HG02623 (cell line): ENCODE data around the gene JMJD8.
"Not testable (repeated sequence)": the region's sequence is repeated elsewhere in the genome, so short reads cannot be mapped to it uniquely, and the experiment has no call there.

ENCODE experiments used
- ATAC-seq: cut with Tn5 transposase; IDR thresholded peaks from one replicate; pipeline ENCODE4 v1.9.1; 2021; ENCODE audit warnings: moderate library complexity; ENCODE audit not compliant: unreplicated experiment

JMJD8 gene

DNA sequence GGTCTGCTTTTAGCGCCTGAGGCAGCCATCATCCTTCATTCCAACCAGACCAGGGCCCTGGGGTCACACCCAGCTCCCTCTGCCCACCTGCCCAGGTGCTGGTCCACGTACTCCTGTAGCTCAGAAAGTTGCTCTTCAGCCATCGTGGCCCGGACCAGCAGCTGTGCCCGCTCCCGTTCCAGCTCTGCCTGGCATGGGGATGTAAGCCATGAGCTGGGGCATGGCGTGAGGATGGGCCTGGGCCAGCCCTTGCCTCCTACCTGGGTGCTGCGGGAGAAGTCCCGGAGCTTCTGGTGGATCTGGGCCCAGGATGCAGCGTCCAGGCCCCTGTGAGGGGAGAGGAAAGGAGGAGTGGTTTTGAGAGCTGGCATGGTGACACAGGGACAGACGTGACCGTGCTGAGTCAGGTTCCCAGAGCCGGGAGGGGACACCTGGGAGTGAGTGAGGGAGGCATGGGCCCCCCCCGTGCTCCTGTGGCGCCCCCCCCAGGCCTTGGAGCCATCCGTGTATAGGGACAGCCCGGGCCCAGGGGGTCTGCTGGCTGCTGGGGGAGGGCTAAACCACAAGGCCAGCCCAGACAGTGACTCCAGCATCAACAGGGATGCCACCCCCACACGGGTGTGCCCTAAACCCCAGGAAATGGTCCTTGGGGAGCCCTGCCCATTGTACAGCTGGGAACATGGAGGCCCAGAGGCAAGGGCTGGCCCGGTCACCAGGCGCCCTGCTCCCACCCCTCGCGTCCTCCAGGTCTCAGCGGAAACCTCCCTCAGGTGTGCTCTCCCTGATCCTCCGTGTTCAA is 38.9 kb upstream of the JMJD8 start:
- no peak for ATAC-seq

DNA sequence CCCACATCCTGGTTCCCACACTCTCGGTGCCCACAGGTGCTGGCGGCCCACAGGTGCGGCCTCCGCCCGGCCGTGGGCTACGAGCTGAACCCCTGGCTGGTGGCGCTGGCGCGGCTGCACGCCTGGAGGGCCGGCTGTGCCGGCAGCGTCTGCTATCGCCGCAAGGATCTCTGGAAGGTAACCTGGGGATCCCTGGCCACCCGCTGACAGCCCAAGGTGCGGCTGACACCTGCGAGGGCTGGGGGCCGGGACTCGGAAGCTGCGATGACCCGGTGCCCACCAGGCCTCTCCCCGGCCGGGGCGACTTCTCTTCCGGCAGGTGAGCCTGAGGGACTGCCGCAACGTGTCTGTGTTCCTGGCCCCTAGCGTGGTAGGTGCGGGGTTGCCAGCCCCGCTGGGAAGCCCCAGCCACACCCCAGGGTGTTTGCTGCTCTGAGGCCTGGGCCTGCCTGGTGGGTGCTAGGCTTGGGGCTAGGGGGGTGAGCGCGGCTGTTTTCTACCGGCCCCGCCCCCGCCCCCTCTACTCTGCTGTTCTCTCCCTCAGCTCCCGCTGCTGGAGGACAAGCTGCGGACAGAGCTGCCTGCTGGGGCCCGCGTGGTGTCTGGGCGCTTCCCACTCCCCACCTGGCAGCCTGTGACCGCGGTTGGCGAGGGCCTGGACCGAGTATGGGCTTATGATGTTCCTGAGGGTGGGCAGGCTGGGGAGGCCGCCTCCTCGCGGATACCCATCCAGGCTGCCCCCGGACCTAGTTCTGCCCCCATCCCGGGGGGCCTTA is 37.8 kb upstream of the JMJD8 start:
- ATAC-seq = no peak

DNA sequence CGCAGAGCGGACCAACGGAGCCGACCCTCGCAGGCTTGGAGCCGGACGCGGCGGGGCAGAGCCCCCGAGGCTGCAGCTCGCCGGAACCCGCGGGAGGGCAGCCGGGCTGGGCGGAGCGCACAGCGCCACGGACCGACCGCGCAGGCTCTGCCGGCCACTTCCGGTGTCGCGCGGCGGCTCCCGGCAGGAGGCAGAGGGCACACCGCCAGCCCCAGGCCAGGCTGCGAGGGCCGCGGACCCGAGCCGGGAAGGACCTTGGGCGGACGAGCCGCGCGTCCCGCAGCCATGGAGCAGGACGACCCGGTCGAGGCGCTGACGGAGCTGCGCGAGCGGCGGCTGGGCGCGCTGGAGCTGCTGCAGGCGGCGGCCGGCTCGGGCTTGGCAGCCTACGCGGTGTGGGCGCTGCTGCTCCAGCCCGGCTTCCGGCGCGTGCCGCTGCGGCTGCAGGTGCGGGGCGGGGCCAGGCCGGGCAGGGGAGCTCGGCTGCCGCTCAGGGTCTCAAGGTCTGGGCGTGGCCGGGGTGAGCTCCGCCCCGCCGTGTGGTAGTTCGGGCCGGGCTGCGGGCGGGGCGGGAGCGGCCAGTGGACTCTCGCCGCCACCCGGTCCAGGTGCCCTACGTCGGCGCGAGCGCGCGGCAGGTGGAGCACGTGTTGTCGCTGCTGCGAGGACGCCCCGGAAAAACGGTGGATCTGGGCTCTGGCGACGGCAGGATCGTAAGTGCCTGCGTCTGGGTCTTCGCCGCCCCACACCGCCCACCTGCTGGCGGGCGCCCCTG is 37.0 kb upstream of the JMJD8 start, which contains the start of gene ANTKMT:
ANTKMT (plus strand) TSS at position 157 of the 775 bp plus-strand sequence; CDS start at position 286, 129 bp downstream.
- ATAC-seq = peak; percentile 60

DNA sequence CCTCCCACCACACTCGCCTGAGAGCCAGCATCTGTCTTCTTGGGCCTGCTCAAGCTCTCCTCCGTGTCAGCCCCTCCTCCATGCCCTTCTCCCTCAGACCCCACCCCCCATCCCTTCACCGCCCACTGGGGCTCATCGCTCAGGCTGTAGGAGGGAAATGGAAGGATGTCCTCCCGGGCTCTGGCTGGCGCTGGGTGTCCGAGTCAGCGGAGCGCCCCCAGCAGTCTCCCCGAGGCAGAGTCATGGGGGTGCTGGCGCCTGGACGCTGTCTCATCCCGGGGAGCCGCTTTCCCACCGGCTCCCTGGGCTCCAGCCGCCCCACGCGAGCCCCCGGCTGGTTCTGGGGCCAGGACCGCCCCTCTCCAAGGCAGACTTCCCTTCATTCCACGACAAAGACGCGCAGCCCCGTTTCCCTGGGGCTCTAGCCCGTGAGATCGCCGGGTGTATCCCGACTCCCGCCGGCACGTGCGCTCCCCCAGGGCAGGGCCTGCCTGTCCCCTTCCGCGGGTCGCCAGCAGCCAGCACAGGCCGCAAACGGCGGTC is 36.4 kb upstream of the JMJD8 start:
- peak; percentile 12 for ATAC-seq

DNA sequence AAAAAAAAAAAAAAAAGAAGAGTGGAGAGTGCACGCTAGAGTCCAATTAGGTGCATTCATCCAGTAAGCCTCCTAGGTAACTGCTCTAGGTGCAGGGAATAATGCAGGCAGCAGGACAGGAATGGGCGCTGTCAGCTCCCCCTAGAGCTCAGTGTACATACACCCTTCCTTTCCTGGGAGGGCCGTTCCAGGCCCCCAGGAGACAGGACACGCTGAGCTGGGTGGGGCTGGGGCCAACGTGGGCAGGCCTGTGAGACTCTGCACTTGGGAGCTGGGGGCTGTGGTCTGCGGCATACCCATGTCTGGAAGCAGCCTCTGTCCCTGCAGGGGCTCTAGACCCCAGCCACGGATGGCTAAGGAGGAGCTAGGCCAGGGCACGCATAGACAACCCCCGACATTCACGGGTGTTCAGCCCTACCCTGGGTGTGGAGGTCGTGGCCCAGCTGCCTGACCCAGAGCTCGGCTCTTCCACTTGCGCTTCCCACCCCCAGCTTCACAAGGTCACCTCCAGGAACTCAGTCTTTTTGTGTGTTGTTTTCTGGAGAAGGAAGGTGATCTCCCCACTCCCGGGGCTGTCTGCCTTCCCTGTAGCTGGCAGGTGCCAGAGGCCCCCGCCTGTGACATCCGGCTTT is 35.8 kb upstream of the JMJD8 start:
- ATAC-seq = no peak

DNA sequence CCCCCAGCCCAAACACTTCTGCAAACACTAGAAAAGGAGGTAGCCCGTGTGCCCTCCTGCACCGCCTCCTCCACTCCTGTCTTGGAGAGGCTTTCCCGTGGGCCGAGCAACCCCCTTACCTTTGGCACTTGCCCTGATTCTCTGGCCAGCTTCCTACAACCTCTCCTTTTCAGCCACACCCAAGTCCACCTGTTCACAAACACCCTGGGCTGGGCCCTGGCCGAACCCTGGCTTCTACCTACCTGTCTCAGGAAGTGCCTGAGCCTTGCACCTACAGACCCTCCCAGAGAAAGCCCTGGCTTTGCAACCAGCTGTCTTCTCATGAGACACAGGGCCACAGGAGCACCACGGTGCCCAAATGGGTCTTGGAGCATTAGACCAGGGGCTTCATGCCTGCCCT is 34.8 kb upstream of the JMJD8 start:
- ATAC-seq = no peak

DNA sequence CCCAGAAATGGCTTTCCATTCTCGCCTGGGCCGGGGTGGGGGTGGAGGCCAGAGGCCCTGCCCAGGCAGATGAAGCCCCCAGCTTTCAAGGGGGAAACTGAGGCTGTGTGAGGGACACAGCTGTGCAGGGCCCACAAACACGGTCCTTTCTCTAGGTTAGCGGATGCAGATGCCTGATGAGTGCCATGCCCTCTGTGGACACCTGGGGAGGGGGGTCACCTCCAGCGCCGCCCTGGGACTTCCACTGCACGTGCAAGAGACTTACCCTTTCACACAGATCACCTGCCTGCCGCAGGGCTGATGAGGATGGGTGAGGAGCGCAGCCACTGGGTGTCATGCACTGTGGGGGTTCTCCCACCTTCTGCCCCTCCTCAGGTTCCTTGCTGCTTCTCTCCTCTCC is 34.3 kb upstream of the JMJD8 start:
- ATAC-seq = no peak

DNA sequence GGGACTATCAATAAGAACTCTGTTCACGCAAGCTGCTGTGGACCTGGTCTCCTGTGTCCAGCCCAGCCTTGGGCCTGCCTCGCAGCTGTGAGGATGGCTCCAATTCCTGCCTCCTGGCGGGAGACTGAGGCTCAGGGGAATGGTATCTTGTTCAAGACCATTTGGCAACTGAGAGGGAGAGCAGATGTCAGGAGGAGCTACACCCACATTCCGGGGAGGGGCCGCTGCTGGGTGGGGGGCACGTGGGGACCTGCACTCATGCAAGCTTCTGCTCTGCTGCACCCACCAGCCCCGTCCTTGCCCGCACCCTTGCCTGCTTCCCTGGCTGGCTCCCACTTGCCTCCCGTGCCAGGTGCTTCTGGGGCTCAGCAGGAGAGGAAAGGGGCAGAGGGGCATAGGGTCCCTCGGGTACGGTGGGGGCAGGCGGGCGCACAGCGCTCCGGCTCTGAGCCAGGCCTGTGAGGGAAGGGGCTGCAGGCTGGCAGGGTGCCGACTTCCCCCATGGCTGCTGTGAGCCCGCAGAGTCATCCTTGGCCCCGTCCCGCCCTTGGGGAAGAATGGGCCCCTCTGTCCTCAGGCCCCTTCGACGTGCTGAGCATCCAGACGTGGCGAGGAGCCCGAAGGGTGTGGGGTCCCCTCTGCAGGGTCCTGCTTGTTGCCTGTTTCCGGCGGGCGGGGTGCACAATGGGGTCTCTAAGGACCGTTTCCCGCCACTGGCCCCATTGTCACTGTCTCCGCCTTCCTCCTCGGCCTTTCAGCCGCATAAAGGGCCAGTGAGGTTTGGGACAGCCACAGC is 33.5 kb upstream of the JMJD8 start:
- no peak for ATAC-seq

DNA sequence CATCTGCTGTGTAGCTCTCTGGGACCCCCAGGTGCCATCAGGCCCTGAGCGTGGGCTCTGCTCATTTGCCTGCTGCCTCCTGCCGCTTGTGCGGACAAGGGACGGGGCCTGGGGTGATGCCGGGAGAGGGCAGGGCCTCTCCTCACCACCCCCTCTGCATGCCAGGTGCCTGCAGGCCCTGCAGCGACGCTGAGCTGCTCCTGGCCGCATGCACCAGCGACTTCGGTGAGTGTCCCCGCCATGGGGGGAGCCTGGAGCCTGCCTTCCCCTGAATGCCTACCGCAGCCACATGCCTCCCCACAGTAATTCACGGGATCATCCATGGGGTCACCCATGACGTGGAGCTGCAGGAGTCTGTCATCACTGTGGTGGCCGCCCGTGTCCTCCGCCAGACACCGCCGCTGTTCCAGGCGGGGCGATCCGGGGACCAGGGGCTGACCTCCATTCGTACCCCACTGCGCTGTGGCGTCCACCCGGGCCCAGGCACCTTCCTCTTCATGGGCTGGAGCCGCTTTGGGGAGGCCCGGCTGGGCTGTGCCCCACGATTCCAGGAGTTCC is 32.7 kb upstream of the JMJD8 start:
- ATAC-seq = no peak

DNA sequence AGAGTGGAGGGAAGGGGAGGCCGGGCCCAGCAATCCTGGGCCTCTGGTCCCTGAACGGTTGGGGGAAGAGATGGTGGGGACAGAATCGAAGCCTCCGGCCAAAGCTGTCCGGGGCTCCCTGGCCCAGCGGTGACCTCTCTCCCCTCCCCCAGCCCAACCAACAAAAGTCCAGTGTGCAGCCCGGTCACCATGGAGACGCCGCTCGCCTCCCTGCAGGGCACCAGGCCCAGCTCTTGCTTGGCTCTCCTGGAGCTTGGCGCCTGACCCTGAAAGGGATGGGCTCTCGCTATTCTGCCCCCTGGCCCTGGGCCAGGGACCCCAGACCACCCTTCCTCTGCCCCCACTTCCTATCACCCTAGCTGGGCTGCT is 32.0 kb upstream of the JMJD8 start:
- no peak for ATAC-seq

DNA sequence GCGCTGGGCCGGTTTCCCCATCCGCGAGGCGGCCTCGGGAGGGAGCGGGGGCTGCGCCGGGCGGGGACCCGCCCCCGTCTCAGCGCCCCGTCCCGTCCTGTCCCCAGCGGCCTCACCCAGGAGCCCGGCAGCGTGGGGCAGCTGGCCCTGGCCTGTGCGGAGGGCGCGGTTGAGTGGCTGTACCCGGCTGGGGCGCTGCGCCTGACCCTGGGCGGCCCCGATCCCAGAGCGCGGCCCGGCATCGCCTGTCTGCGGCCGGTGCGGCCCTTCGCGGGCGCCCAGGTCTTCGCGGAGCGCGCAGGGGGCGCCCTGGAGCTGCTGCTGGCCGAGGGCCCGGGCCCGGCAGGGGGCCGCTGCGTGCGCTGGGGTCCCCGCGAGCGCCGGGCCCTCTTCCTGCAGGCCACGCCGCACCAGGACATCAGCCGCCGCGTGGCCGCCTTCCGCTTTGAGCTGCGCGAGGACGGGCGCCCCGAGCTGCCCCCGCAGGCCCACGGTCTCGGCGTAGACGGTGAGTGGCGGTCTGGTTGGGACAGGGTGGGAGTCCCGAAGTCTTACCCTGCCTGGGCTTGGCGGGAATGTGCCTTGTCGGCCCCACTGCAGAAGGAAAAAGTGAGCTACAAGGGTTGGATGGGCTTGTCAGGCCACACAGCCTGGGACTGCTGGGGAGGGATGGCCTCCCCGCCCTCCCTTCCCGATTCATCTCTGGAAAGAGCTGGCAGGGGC is 31.5 kb upstream of the JMJD8 start:
- no peak for ATAC-seq

DNA sequence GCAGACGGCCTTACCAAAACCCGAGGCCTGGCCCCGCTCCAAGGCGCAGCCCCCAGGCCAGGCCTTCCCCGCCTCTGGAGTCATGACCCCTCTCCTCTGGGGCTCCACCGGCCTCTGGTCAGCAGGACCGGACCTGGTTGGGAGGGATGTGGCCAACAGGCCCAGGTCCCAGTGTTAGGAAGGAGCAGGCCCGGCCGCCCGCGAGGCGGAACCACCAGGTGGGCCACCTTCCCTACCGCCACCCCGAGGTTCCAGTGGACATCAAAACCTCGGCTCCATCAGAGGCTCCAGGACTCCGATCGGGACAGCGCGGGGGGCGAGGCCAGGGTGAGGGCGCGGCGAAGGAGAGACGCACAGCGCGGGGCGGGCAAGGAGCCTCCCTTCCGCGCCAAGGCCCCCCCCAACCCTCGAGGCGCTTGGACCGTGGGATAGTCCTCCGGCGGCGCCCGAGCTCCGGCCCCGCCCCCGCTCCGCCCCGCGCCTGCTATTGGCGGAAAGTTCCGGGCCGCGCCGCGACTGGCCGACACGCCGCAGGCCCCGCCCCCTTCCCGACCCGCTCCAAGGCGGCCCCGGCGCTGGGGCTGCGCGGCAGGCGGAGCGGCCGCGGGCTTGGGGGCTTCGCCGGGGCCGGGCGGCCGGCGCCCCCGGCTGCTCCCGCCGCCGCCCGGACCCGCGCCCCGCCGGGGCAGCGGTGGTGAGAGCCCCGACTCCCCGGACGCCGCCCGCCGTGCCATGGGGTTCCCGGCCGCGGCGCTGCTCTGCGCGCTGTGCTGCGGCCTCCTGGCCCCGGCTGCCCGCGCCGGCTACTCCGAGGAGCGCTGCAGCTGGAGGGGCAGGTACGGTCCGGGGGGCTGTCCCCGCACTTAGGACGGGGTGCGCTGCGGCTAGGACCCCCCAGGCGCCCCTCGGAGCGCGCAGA is 30.7 kb upstream of the JMJD8 start, which contains the start of gene METRN:
METRN (plus strand) TSS at position 561 of the 919 bp plus-strand sequence; CDS start at position 733, 172 bp downstream.
- peak; percentile 53 for ATAC-seq

DNA sequence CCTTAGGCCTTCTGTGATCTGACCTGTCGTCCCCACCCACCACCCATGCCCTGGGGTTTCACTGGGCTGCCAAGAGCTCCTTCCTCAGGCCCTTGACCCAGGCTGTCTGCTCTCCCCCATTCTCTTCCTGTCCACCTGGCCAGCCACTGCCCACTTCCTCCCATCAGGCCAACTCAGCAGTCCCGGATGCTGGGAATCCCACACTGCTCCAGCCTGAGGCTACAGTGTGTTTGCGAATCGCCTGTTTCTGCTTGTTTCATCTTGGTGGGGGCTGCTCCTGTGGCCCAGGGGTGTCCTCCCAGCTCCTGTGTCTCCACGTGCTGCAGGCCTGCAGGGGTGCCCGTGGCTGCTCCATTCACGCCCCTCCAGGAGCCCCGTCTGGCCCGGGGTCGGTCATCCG is 29.9 kb upstream of the JMJD8 start:
- ATAC-seq = no peak

DNA sequence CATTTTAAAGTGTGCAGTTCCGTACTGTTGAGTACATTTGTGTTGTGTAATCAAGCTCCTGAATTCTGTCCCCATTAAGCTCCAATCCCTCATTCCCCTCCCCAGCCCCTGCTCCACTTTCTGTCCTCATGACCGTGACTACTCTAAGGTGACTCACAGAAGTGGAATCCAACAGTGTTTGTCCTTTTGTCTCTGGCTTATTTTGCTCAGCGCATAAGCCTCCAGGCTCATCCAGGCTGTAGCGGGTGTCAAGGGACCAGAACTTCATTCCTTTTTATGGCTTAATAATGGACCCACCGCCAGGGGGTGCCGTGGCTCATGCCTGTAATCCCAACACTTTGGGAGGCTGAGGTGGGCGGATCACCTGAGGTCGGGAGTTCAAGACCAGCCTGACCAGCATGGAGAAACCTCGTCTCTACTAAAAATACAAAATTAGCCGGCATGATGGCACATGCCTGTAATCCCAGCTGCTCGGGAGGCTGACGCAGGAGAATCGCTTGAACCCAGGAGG is 28.7 kb upstream of the JMJD8 start:
- ATAC-seq = not testable (repeated sequence)

DNA sequence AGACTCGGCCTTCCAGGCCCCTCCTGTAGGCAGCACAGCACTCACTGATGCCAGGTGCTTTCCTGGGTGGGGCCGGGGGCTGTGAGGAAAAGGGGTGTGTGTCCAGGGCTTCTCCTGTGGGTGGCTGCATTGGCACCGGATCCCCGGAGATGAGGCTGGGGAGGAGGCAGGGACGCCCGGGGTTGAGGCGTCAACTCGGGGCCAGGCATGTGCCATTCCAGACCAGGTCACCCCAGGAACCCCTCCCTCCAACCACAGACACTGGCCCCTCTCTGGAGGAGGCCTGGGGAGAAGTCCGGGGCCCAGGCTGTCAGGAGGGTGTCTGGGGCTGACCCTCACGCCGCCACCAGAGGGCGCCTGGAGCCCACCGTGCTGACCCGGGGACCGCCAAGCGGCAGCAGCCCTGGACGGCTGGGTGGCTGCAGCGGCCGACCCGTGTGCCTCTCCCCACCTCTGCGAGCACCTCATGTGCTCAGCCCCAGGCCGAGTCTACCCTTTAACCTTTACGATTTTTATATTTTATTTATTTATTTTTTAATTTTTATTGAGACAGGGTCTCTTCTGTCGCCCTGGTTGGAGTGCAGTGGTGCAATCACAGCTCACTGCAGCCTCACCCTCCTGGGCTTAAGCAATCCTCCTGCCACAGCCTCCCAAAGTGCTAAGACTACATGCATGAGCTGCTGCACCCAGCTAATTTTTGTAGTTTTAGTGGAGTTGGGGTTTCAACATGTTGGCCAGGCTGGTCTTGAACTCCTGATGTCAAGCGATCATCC is 27.6 kb upstream of the JMJD8 start:
- ATAC-seq = no peak

DNA sequence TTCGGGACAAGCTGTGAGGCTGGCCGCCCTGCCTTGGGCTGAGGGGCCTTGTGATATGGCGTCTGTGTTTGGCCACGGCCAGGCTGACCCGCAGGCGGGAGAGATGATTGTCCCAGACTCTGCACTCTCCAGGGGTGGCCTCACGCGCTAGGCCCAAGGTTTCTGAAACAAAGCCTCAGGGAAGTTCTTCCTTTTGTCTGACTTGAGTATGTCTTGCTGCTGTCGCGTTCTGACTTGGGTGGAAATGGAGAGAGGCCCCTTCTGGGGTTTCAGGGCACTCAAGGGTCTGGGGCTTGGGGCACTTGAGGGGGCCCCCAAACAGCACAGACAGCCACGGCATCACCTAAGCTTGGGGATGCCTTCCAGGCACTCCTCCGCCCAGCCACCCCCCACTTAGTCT is 26.9 kb upstream of the JMJD8 start:
- ATAC-seq = no peak
